AG04450 (cell line): Measurements from ENCODE around the gene CRKL. TPM values are rescaled to one million over a fixed set of nuclear protein-coding genes. Genes with fewer than 3 reads are reported as not detected.

Experiments used
- CTCF ChIA-PET: fragments of 300-600, 350-600 bp; formaldehyde crosslinking; extraction: SDS; loops from one replicate; lab custom pipeline; 2022; ENCODE audit warnings: antibody characterized with exemption, inconsistent platforms; lab: Charles Lee
- POLR2A ChIA-PET: fragments of 350-600 bp; formaldehyde crosslinking; extraction: SDS; loops from one replicate; lab custom pipeline; 2021; ENCODE audit warnings: antibody characterized with exemption, inconsistent platforms; lab: Yijun Ruan, JAX
- DNase-seq: peaks from one replicate; pipeline ENCODE4 v3.0.0-alpha.2; 2011; ENCODE audit warnings: low read depth, low spot score
- H3K27ac ChIP-seq: one replicate; pipeline ENCODE4 v1.5.1; 2012; ENCODE audit warnings: low read depth, low read length, control low read depth
- H3K27me3 ChIP-seq: one replicate; pipeline ENCODE4 v1.6.0; 2012; ENCODE audit warnings: low read length; ENCODE audit not compliant: control insufficient read depth, insufficient read depth
- H3K4me3 ChIP-seq: 2 replicates; pipeline ENCODE4 v1.5.1; 2011; ENCODE audit warnings: mild to moderate bottlenecking, low read depth, low read length, control low read depth
- H3K9me3 ChIP-seq: 2 replicates; pipeline ENCODE4 v1.5.1; 2012; ENCODE audit warnings: low read length; ENCODE audit not compliant: control insufficient read depth, insufficient read depth
- polyA plus RNA-seq: library from polyadenylated mRNA; depleted of rRNA; stranded (reverse); fragments of >200 nt; gene quantifications from 2 replicates; pipeline ENCODE4 v1.2.3, GENCODE V29; 2011
- TF ChIP-seq, protein P1 (sequence below): IDR thresholded peaks from 2 replicates; pipeline ENCODE4 v1.5.1; 2011; ENCODE audit warnings: low read depth, low read length, control low read depth, inconsistent platforms

Gene CRKL
- polyA plus RNA-seq, 1 experiment: 24.1 TPM

GRCh38 chr22:20977019-20977418 lies 59.8 kb downstream of the CRKL start:
- TF ChIP-seq, protein P1, sequence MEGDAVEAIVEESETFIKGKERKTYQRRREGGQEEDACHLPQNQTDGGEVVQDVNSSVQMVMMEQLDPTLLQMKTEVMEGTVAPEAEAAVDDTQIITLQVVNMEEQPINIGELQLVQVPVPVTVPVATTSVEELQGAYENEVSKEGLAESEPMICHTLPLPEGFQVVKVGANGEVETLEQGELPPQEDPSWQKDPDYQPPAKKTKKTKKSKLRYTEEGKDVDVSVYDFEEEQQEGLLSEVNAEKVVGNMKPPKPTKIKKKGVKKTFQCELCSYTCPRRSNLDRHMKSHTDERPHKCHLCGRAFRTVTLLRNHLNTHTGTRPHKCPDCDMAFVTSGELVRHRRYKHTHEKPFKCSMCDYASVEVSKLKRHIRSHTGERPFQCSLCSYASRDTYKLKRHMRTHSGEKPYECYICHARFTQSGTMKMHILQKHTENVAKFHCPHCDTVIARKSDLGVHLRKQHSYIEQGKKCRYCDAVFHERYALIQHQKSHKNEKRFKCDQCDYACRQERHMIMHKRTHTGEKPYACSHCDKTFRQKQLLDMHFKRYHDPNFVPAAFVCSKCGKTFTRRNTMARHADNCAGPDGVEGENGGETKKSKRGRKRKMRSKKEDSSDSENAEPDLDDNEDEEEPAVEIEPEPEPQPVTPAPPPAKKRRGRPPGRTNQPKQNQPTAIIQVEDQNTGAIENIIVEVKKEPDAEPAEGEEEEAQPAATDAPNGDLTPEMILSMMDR: no peak
- Histone ChIP-seq H3K4me3 (no peak overlapping the region), H3K9me3 (peaks cover 16% of the 10 kb centered on the region), H3K27me3 (no peaks in the 10 kb centered on the region), H3K27ac (no peak overlapping the region)
- no peak for DNase-seq
- CTCF ChIA-PET: interaction anchor here (0.5 kb wide), 1 partner anchor 15 kb away, joined by 3 read pairs; no protein-coding TSS in a partner anchor
- POLR2A ChIA-PET: no interaction called here

DNA sequence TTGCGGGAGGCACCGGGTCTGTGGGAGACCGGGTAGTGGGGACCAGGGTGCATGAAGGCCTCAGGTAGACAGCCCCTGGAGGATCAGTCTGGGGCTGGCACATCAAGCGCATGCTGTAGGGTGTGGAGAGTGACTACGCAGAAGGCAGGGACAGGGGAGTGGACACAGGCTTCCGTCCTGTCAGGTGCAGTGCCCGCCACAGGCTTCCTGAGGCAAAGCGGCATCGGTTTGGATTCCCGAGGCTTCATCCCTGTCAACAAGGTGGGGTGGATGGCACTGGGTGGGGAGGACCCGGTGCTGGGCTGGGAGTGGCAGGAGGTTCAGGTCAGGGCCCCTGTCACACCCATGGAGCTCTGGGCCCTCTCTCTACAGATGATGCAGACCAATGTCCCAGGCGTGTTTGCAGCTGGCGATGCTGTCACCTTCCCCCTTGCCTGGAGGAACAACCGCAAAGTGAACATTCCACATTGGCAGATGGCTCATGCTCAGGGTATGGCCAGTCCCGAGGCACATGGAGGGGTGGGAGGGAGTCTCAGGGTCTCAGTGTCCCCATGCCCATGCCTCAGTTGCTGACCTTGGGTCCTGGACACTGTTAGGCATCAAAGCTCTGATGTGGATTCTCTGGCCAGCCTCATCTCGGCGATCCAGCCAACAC lies 60.4 kb downstream of the CRKL start:
- no peak for DNase-seq
- TF ChIP-seq, protein P1: no peak
- H3K27ac ChIP-seq: no peak overlapping the region
- no peaks in the 10 kb centered on the region for H3K27me3 ChIP-seq
- CTCF ChIA-PET: no interaction called here
- H3K9me3 ChIP-seq: peaks cover 16% of the 10 kb centered on the region
- H3K4me3 ChIP-seq: no peak overlapping the region
- POLR2A ChIA-PET: interaction anchor here (0.7 kb wide), 1 partner anchor 170 kb away, joined by 3 read pairs; no protein-coding TSS in a partner anchor

DNA sequence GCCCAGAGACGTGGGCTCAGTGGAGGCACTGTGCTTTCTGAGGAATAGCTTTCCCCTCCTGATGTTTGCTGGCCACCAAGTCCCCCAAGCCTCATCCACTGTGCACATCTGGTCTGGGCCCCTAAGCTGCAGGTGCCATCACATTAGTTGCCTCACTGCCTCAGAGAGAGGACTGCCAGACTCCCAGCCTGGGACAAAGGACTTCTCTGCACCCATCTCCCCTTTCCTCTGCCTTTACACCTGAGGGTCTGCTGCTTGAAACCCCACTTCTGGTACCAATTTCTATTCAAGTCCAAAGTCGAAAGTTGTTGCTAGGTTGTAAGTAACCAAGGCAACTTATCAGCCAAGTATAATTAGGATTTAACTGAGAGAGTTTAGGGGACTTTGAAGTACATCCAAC lies 61.2 kb downstream of the CRKL start:
- TF ChIP-seq, protein P1: no peak
- ChIA-PET POLR2A (no interaction called here), CTCF (no interaction called here)
- no peak overlapping the region for H3K27ac ChIP-seq
- DNase-seq: no peak
- H3K9me3 ChIP-seq: peaks cover 16% of the 10 kb centered on the region
- no peak overlapping the region for H3K4me3 ChIP-seq
- no peaks in the 10 kb centered on the region for H3K27me3 ChIP-seq

- TF ChIP-seq, protein P1: no peak
- ChIA-PET POLR2A (interaction anchor here (0.8 to 1.0 kb wide), 2 partner anchors 17 to 20 kb away, joined by 3 to 4 read pairs; no protein-coding TSS in a partner anchor), CTCF (interaction anchor here (1.3 kb wide), 1 partner anchor 94 kb away, joined by 8 read pairs; no protein-coding TSS in a partner anchor)
Observed at GRCh38 chr22:20979243-20979809, 62.1 kb downstream of the CRKL start.

GRCh38 chr22:20979940-20980453 lies 62.8 kb downstream of the CRKL start:
- ChIA-PET POLR2A (interaction anchor here (0.8 to 1.0 kb wide), 2 partner anchors 17 to 19 kb away, joined by 3 to 4 read pairs; no protein-coding TSS in a partner anchor), CTCF (interaction anchor here (1.3 kb wide), 1 partner anchor 94 kb away, joined by 8 read pairs; no protein-coding TSS in a partner anchor)
- Histone ChIP-seq H3K27ac (no peak overlapping the region), H3K9me3 (peaks cover 16% of the 10 kb centered on the region), H3K27me3 (no peaks in the 10 kb centered on the region), H3K4me3 (peak overlapping the region; percentile 29)
- DNase-seq: no peak
- TF ChIP-seq, protein P1: no peak

More at GRCh38 chr22:20979243-20979809, 62.1 kb downstream of the CRKL start:
- Histone ChIP-seq H3K4me3 (peak overlapping the region; percentile 29), H3K27ac (no peak overlapping the region), H3K27me3 (no peaks in the 10 kb centered on the region), H3K9me3 (peaks cover 16% of the 10 kb centered on the region)
- DNase-seq: peak; percentile 30
